SK-N-MC (cell line): Measurements from ENCODE around the gene IL5.

Source experiments
- EZH2 ChIP-seq: fragments of 200-600 bp; sonication (generic); IDR thresholded peaks from one replicate; pipeline ENCODE4 v1.6.1; 2017; ENCODE audit warnings: antibody characterized with exemption
- POLR2AphosphoS5 ChIP-seq: IDR thresholded peaks from 2 replicates; pipeline ENCODE4 v1.6.1; 2012; ENCODE audit warnings: mild to moderate bottlenecking, low read depth, low read length, borderline replicate concordance

DNA sequence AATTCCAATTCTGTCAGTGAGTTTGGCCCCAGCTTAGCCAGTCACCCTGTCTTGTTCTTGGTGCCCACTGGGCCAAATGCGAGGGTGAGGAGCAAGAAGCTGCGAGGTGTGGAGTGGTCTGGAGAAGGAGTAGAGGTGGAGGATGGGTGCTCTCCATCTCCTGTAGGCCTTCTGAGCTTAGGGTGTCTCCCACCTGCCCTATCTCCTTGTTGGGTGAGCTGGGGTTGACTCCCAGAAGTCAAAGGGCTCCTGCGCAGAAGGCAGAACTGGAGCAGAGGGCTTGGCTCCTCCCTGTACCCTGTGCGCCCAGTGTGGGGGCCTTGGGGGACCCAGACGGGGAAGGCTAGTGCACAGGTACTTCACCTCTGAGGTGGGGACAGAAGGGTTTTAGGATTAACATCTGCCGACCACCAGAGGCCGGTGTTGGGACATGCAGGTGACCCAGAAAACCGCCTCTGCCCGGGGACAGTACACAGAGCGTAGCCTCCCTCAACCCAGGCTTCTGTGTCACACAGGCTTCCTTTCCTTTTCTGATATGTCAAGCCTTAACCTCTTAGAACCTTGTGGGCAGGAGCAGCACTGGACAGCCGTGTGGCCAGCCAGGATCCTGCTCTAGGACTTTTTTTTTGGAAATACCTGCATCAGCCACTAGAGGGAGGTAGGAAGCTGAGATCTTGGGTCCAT lies 16.9 kb downstream of the IL5 start:
- TF ChIP-seq POLR2AphosphoS5 (no peak), EZH2 (no peak)
